NCI-H446 (cell line): ENCODE data around the gene MTCL1.
"Not testable (repeated sequence)": the region's sequence is repeated elsewhere in the genome, so short reads cannot be mapped to it uniquely, and the experiment has no call there.

ENCODE experiments used
- DNase-seq, 2 experiments: peaks; one replicate each; lab custom pipeline; 2025; lab: John Stamatoyannopoulos, UW

The MTCL1 gene

GRCh38 chr18:8744038-8744437, 38.7 kb downstream of the MTCL1 start:
- peak; percentile 15 to 67 for DNase-seq

- no peak for DNase-seq
Observed at GRCh38 chr18:8744656-8745055, 39.3 kb downstream of the MTCL1 start.

DNA sequence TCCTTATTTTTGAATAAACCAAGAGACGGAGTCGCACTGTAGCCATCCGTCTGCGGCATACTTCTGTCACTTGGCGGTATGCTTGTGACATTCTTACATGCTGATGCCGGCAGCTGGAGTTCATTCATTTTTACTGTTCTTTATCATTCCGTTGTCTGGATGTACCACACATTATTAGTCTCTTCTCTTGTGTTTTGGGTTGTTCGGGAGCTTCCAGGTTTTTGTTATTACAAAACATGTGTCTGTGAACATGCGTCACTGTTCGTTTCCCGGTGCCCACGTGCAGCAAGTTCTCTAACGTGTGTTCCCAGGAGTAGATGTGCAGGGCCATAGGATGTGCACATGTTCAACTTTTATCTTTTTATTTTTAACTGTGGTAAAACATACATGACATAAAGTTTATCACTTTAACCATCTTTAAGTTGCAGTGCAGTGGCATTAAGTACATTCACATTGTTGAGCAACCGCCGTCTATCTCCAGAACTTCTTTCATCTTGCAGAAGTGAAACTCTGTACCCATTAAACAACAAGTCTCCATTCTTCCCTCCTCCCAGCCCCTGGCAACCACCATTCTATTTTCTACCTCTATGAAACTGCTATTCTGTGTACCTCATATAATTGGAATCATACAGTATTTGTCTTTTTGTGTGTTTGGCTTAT, 40.1 kb downstream of the MTCL1 start:
- DNase-seq, result no peak

DNA sequence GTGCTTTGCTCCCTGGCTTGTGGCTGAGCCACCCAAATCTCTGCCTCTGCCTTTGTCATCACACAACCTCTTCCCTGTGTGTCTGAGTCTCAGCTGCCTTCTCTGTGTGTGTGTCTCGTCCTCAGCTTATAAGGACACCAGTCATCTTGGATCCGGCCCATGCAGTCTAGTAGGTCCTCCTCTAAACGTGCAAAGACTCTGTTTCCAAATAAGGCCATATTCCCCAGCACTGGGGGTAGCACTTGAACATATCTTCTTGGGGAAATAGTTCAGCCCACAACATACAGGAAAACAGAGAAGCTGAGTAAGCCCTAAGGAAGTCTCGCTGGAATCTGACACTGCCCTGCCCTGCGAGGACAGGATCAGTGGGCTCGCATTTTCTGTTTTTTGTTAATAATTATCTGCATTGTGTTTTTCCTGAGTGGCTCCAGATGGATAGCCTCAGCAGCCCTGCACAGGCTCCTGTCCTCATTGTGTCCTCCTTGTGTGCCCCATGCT, 42.1 kb downstream of the MTCL1 start:
- no peak for DNase-seq

DNA sequence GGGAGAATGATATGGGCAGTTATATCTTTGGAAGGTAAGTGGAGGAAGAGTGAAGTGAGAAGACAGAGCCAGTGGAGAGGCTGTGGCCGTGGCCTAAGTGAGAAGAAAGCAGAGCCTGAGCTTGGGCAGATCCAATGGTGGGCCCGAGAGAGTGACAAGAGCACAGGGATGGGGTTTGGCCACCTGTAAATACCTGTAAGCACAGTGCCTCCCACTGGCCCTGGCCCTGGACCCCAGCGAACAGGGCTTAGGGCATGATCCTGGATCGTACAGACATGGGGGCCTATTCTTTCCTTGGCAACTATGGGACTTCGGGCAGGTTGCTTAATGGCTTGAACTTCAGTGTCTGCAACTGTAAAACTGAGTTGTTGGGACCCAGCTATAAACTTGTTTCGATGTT, 44.1 kb downstream of the MTCL1 start:
- DNase-seq, result no peak

DNA sequence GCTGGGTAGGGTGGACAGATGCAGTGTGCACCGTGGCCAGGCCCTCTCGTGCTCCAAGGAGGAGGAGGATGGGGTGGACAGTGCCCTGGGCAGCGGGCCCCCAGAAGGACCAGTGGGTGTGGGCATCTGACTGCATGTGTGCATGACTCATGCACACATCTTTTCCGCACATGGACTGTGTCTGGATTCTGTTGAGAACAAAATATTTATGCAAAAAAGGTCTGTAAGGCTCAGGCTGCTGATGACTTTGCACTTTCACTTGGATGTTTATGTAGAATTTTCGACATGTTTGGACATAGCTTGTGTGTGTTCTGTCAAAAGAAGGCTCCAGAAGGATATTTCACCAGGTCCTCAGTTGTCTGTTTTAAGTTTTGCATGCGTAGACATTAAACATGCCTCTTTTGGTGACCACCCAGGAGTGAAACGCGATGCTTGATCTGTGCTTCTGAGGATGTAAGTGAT, 45.6 kb downstream of the MTCL1 start:
- DNase-seq, result no peak

DNA sequence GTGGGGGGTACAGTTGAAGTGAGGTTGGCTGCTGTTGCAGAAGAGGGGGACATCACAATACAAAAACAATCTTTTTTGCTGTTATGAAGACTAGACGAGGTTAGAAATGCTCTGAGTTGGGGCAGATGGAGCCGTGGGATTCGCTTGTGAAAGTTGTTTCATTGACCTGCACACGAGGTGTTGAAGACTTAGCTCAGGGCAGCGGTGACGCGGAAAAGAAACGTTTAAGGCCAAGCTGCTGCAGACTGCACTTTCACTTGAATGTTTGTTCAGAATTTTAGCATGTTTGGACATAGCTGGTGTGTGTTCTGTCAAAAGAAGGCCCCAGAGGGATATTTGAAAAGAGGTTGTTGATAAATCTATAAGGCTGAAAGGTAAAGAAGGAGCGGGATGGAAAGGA, 46.3 kb downstream of the MTCL1 start:
- DNase-seq, result no peak

DNA sequence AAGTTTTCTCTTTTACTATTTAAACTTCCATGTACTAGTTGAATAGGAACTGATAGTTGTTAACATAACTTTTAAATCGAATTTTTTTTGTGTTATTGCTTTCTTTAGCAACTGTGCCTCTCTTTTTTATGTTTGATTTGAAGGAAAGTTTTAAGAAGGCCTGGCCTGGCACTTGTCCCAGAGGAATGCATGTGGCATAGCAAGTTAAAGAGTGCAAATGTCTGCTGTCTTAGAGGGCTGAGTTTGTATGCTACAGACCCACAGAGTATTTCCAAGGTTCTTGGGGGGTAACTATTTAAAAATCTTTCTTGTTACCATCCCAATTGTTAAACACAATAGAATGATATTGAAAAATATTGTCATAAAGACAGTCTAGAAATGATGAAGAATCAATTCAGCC, 47.0 kb downstream of the MTCL1 start:
- no peak for DNase-seq

DNA sequence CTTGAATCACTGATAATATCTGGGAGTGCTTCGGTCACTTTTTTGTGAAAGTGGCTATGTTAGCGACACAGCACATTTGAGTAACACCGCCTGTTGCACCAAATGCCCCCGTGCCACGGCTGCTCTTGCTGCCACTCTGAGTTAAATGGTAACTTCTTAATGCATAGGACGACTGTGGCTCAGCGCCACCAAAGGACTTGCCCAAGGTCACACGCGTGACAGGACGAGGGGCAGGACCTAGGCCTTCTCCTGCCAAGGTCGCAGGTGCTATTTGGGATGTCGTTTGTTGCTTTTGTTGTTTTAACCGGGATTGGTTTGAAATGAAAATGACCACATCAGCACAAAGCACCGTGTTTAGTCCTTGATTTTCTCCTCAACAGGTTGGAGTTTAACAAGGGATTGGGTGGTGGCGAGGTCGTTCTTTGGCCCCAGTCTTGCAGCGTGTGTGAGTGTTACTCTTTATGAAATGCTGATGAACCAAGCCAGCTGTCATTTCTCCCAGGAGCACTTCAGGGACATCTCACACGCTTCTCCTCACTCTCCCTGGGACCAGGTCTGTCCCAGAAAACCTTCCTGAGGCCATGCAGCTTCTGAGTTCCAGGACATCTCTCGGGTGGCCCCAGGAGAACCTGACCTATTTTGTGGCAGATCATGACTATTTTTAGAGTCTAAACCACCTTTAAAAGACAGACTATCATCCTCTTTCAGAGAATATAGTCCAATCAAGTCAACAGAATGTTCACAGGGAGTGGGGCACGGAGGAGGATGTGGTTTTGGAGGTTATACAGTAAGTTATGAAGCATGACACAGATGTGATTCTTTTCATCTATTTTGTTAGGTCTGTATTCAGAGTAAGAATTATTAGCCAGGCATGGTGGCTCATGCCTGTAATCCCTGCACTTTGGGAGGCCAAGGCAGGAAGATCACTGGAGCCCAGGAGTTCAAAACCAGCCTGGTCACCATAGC, 49.9 kb downstream of the MTCL1 start:
- DNase-seq, result no peak

- DNase-seq, result no peak
Observed at GRCh38 chr18:8756571-8756970, 51.2 kb downstream of the MTCL1 start.

GRCh38 chr18:8757396-8757997, 52.1 kb downstream of the MTCL1 start:
- no peak for DNase-seq

- DNase-seq, result no peak
Observed at GRCh38 chr18:8758466-8758865, 53.1 kb downstream of the MTCL1 start.

GRCh38 chr18:8760984-8761383, 55.6 kb downstream of the MTCL1 start:
- no peak for DNase-seq

- not testable (repeated sequence) for DNase-seq
Observed at GRCh38 chr18:8761535-8761934, 56.2 kb downstream of the MTCL1 start.

DNA sequence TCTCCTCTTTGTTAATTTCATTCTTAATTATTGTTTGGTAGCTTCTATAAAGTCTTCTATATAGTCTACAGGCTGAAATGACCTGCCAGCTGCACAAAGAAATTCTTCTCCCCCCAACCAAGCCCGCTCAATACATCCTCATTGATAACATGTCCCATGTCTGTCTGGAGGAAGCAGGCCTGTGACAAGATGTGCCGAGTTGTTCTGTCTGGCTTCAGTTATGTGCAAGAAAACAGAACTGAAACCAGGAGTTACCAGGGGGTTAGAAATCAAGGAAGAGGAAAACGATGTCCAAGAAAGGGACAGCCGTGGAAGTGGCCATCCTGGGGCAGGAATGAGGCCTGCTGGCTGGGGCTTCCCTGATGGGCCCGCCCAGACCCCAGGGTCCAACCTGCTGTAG, 57.6 kb downstream of the MTCL1 start:
- DNase-seq, result no peak

GRCh38 chr18:8763611-8764010, 58.3 kb downstream of the MTCL1 start:
- DNase-seq, result no peak

- no peak for DNase-seq
Observed at GRCh38 chr18:8765783-8766463, 60.6 kb downstream of the MTCL1 start.

DNA sequence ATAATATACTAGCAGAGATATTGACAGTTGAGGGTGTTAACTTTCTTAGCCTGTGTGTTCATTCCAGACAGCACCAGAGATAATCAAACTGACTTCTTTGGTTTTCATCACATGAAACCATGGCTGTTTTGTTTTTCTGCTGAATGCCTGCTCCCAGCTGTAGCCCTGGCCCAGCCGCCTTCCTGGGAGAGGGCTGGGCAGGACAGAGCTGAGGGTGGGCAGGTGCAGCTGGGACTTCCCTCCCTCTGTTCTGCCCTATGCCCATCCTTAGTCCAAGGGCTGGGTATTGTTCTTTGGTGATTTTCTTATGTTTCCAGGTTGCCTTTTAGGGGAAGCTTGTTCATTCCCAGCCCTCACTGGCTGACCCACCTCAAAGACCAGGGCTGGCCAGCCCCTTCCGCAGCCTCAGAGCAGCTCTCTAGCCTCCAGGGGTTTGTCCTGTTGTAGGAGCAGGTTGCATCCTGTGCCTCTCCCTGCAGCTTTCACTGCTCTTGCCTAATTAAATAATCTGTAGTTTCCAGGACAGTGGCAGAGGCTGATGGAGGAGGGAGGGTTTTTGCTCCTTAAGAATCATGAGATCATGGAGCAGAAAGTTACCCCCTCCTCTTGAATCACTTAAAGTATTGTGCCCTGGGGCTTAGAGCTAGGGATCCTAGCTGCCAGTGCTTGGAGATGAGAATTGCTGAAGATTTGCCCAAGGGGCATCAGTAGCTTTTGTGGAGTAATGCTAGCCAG, 61.4 kb downstream of the MTCL1 start:
- DNase-seq, result no peak

DNA sequence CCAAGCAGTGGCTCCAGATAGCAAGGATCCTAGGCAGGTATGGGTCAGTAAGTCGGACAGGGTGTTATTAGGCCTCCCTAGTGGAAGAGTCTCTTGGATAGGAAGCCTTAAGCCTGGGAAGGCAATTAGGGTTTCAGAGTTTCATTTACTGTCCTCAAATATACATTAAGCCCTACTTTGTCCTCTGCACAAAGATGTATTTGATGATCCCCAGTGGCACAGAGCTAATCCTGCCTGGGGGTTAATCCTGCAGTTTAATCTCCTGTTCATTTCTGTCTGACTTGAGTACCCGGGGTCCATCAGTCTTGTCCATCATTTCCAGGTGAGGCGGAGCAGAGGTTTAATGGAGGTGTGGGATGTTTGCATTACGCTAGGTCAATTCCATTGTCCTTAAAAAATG, 62.0 kb downstream of the MTCL1 start:
- no peak for DNase-seq

GRCh38 chr18:8769509-8770095, 64.2 kb downstream of the MTCL1 start:
- no peak for DNase-seq

- no peak for DNase-seq
Observed at GRCh38 chr18:8770657-8771056, 65.3 kb downstream of the MTCL1 start.
